ENCODE data around the gene CSF1R.

CSF1R gene

GRCh38 chr5:150108711-150109514 lies 22.6 kb upstream of the CSF1R start:
- DNase-seq (ENCODE audit: low spot score): peak; percentile 8
- TF ChIP-seq CTCF (IDR thresholded peaks at IDR 0.05; ENCODE audit: extremely low read depth, missing control alignments): no peak

- TF ChIP-seq CTCF (IDR thresholded peaks at IDR 0.05; ENCODE audit: extremely low read depth, missing control alignments): no peak
- no peak for DNase-seq (ENCODE audit: low spot score)
Measured at GRCh38 chr5:150107909-150108447, 21.6 kb upstream of the CSF1R start.

GRCh38 chr5:150106674-150107426 lies 20.5 kb upstream of the CSF1R start:
- DNase-seq (ENCODE audit: low spot score): peak; percentile 13
- TF ChIP-seq CTCF (IDR thresholded peaks at IDR 0.05; ENCODE audit: extremely low read depth, missing control alignments): no peak

GRCh38 chr5:150105928-150106615 lies 19.7 kb upstream of the CSF1R start:
- peak; percentile 1 for DNase-seq (ENCODE audit: low spot score)
- TF ChIP-seq CTCF (IDR thresholded peaks at IDR 0.05; ENCODE audit: extremely low read depth, missing control alignments): no peak

GRCh38 chr5:150104550-150104870 lies 18.2 kb upstream of the CSF1R start:
- DNase-seq (ENCODE audit: low spot score): no peak
- TF ChIP-seq CTCF (IDR thresholded peaks at IDR 0.05; ENCODE audit: extremely low read depth, missing control alignments): no peak

GRCh38 chr5:150103678-150104549 lies 17.6 kb upstream of the CSF1R start:
- DNase-seq (ENCODE audit: low spot score): peak; percentile 2
- TF ChIP-seq CTCF (IDR thresholded peaks at IDR 0.05; ENCODE audit: extremely low read depth, missing control alignments): no peak

Measured in GM20000 (cell line).